ENCODE measurements around the gene BMPR1A. TPM values are rescaled to one million over a fixed set of nuclear protein-coding genes. Genes with fewer than 3 reads are reported as not detected.
"Not testable (repeated sequence)": the region's sequence is repeated elsewhere in the genome, so short reads cannot be mapped to it uniquely, and the experiment has no call there.

BMPR1A gene
- total RNA-seq, 4 donors from 2014 or later, result 5.2 to 40.2 (median 26.0) TPM

- Histone ChIP-seq H3K27ac (peak overlapping the region in 2 of 4 donors; percentile 7 to 36), H3K4me1 (peaks cover 0 to 13% (median 0%) of the 10 kb centered on the region in 3 donors), H3K36me3 (peaks cover 0 to 51% (median 0%) of the 10 kb centered on the region in 3 donors), H3K27me3 (no peaks in the 10 kb centered on the region), H3K4me3 (no peak overlapping the region), H3K9me3 (no peaks in the 10 kb centered on the region)
- TF ChIP-seq CTCF (IDR thresholded peaks at IDR 0.05) (no peak), POLR2A (IDR thresholded peaks at IDR 0.05) (no peak)
- no peak for DNase-seq
- intact Hi-C loops (cut with DNase I), result no loop called here
- 85 to 95% methylated on average over 2 of the region's 2 CpGs for WGBS, 2 donors
Measured at GRCh38 chr10:86932674-86933073, 176.3 kb downstream of the BMPR1A start.

- intact Hi-C loops (cut with DNase I); H3K9me3 ChIP-seq; H3K27me3 ChIP-seq; DNase-seq; H3K27ac ChIP-seq; H3K4me3 ChIP-seq: not testable (repeated sequence)
- peaks cover 0 to 15% (median 0%) of the 10 kb centered on the region in 3 donors for H3K4me1 ChIP-seq
- H3K36me3 ChIP-seq, result peaks cover 0 to 35% (median 0%) of the 10 kb centered on the region in 3 donors
- WGBS, 2 donors, result 66 to 85% methylated on average over 5 to 6 of the region's 6 CpGs
Measured at GRCh38 chr10:86934162-86934711, 177.8 kb downstream of the BMPR1A start.

GRCh38 chr10:86936661-86937501 lies 180.5 kb downstream of the BMPR1A start:
- no peak overlapping the region for H3K4me3 ChIP-seq
- H3K27me3 ChIP-seq, result no peaks in the 10 kb centered on the region
- H3K4me1 ChIP-seq, result peaks cover 0 to 16% (median 0%) of the 10 kb centered on the region in 3 donors
- 66 to 77% methylated on average over 6 of the region's 13 CpGs for WGBS, 2 donors
- TF ChIP-seq CTCF (IDR thresholded peaks at IDR 0.05) (no peak), POLR2A (IDR thresholded peaks at IDR 0.05) (no peak)
- DNase-seq, result no peak
- H3K9me3 ChIP-seq, result no peaks in the 10 kb centered on the region
- H3K27ac ChIP-seq, result no peak overlapping the region
- peaks cover 0 to 11% (median 0%) of the 10 kb centered on the region in 3 donors for H3K36me3 ChIP-seq
- intact Hi-C loops (cut with DNase I), result no loop called here

- TF ChIP-seq POLR2A (IDR thresholded peaks at IDR 0.05) (no peak), CTCF (IDR thresholded peaks at IDR 0.05) (no peak)
- intact Hi-C loops (cut with DNase I), result no loop called here
- H3K27ac ChIP-seq, result no peak overlapping the region
- H3K9me3 ChIP-seq, result no peaks in the 10 kb centered on the region
- 69 to 84% methylated on average over 6 of the region's 6 CpGs for WGBS, 2 donors
- no peak overlapping the region for H3K4me3 ChIP-seq
- H3K36me3 ChIP-seq, result peaks cover 0 to 11% (median 0%) of the 10 kb centered on the region in 3 donors
- H3K27me3 ChIP-seq, result no peaks in the 10 kb centered on the region
- H3K4me1 ChIP-seq, result peaks cover 0 to 11% (median 0%) of the 10 kb centered on the region in 3 donors
- no peak for DNase-seq
Measured at GRCh38 chr10:86937502-86938154, 181.2 kb downstream of the BMPR1A start.

GRCh38 chr10:86938260-86938659 lies 181.8 kb downstream of the BMPR1A start:
- DNase-seq, result no peak
- H3K4me1 ChIP-seq, result peaks cover 0 to 11% (median 0%) of the 10 kb centered on the region in 3 donors
- intact Hi-C loops (cut with DNase I), result no loop called here
- no peak overlapping the region for H3K4me3 ChIP-seq
- TF ChIP-seq POLR2A (IDR thresholded peaks at IDR 0.05), result no peak
- no peak for TF ChIP-seq CTCF (IDR thresholded peaks at IDR 0.05)
- peak overlapping the region in 1 of 4 donors; percentile 21 for H3K27ac ChIP-seq
- H3K27me3 ChIP-seq, result no peaks in the 10 kb centered on the region
- peaks cover 0 to 11% (median 0%) of the 10 kb centered on the region in 3 donors for H3K36me3 ChIP-seq
- H3K9me3 ChIP-seq, result no peaks in the 10 kb centered on the region
- 78 to 94% methylated on average over 2 of the region's 2 CpGs for WGBS, 2 donors

- 82 to 91% methylated on average over 13 to 15 of the region's 16 CpGs for WGBS, 2 donors
- H3K4me1 ChIP-seq, result peaks cover 0 to 24% (median 0%) of the 10 kb centered on the region in 3 donors
- H3K36me3 ChIP-seq; intact Hi-C loops (cut with DNase I); H3K27me3 ChIP-seq; H3K27ac ChIP-seq; H3K9me3 ChIP-seq; DNase-seq: not testable (repeated sequence)
- peak overlapping the region in 2 of 4 donors; percentile 26 to 30 for H3K4me3 ChIP-seq
Measured at GRCh38 chr10:86940076-86940475, 183.7 kb downstream of the BMPR1A start.

All from esophagus squamous epithelium (tissue), 5 donors.